IMR-90 (cell line): Measurements from ENCODE around the gene SMIM41. TPM values are rescaled to one million over a fixed set of nuclear protein-coding genes. Genes with fewer than 3 reads are reported as not detected.

Experiments
- ATAC-seq: fragments of 200-7000 bp; cut with Tn5 transposase; 2 replicates; pipeline ENCODE4 v1.9.1; 2020; ENCODE audit warnings: low read depth, mild to moderate bottlenecking, moderate library complexity
- BruUV-seq: library from RNA; stranded (reverse); fragments of 400-500 nt; replicated peaks from 2 replicates; lab custom pipeline; 2021; lab: Mats Ljungman, UMichigan
- CTCF ChIA-PET: fragments of 300-600 bp; formaldehyde crosslinking; extraction: SDS; loops from one replicate; lab custom pipeline; 2021; ENCODE audit warnings: antibody characterized with exemption; lab: Yijun Ruan, JAX
- POLR2A ChIA-PET: fragments of 300-600 bp; sonication (Branson Sonifier 250); formaldehyde crosslinking; loops from one replicate; lab custom pipeline; 2022; ENCODE audit warnings: antibody characterized with exemption; ENCODE audit not compliant: unreplicated experiment; lab: Charles Lee
- DNase-seq: peaks from one replicate; pipeline ENCODE4 v3.0.0; 2013
- H2AFZ ChIP-seq: replicated peaks from 2 replicates; pipeline ENCODE3; 2013; ENCODE audit warnings: low read length, mild to moderate bottlenecking; ENCODE audit not compliant: poor library complexity
- H2AK5ac ChIP-seq: 2 replicates; pipeline ENCODE4 v1.6.1; 2013; ENCODE audit warnings: low read depth, low read length, inconsistent platforms
- H2AK9ac ChIP-seq: replicated peaks from 2 replicates; pipeline ENCODE3; 2013; ENCODE audit warnings: mild to moderate bottlenecking, low read depth, low read length, moderate library complexity; ENCODE audit not compliant: poor library complexity
- H2BK120ac ChIP-seq: 2 replicates; pipeline ENCODE4 v1.6.1; 2013; ENCODE audit warnings: low read depth, low read length, inconsistent platforms
- H2BK15ac ChIP-seq: 3 replicates; pipeline ENCODE4 v1.6.1; 2013; ENCODE audit warnings: low read depth, low read length, inconsistent platforms
- H2BK20ac ChIP-seq: 2 replicates; pipeline ENCODE4 v1.6.1; 2013; ENCODE audit warnings: low read depth, mild to moderate bottlenecking, inconsistent platforms, low read length, moderate library complexity
- H2BK5ac ChIP-seq: 2 replicates; pipeline ENCODE4 v1.6.1; 2013; ENCODE audit warnings: mild to moderate bottlenecking, low read depth, low read length, inconsistent platforms; ENCODE audit not compliant: poor library complexity, severe bottlenecking
- H3K14ac ChIP-seq: replicated peaks from 2 replicates; pipeline ENCODE4 v1.6.1; 2013; ENCODE audit warnings: low read depth, low read length, inconsistent platforms
- H3K18ac ChIP-seq: 2 replicates; pipeline ENCODE4 v1.6.1; 2013; ENCODE audit warnings: low read depth, low read length, control low read depth
- H3K23ac ChIP-seq: 2 replicates; pipeline ENCODE4 v1.6.1; 2013; ENCODE audit warnings: low read depth, low read length, inconsistent platforms
- H3K27ac ChIP-seq: 2 replicates; pipeline ENCODE4 v1.5.1; 2013; ENCODE audit warnings: mild to moderate bottlenecking, control low read depth, low read length; ENCODE audit not compliant: insufficient read depth
- H3K27me3 ChIP-seq: 2 replicates; pipeline ENCODE4 v1.6.1; 2013; ENCODE audit warnings: low read length; ENCODE audit not compliant: control insufficient read depth, insufficient read depth
- H3K36me3 ChIP-seq: 2 replicates; pipeline ENCODE4 v1.6.1; 2013; ENCODE audit warnings: low read length, mixed read lengths; ENCODE audit not compliant: control insufficient read depth, insufficient read depth
- H3K4ac ChIP-seq: 2 replicates; pipeline ENCODE4 v1.6.1; 2013; ENCODE audit warnings: low read depth, low read length, inconsistent platforms
- H3K4me1 ChIP-seq: 2 replicates; pipeline ENCODE4 v1.6.1; 2013; ENCODE audit warnings: low read length, mixed read lengths; ENCODE audit not compliant: control insufficient read depth, insufficient read depth
- H3K4me2 ChIP-seq: 2 replicates; pipeline ENCODE4 v1.6.1; 2013; ENCODE audit warnings: low read depth, mild to moderate bottlenecking, control low read depth, low read length, moderate library complexity
- H3K4me3 ChIP-seq: 2 replicates; pipeline ENCODE4 v1.5.1; 2013; ENCODE audit warnings: low read depth, mild to moderate bottlenecking, control low read depth, low read length, moderate library complexity; ENCODE audit not compliant: insufficient read depth
- H3K56ac ChIP-seq: 2 replicates; pipeline ENCODE4 v1.6.1; 2013; ENCODE audit warnings: low read length, inconsistent platforms; ENCODE audit not compliant: insufficient read depth; ENCODE audit errors: extremely low read depth
- H3K79me1 ChIP-seq, 2 experiments: 2 replicates each; pipeline ENCODE4 v1.6.1; 2013; ENCODE audit warnings: low read length in 2 of 2, inconsistent platforms in 1 of 2, low read depth in 1 of 2
- H3K9ac ChIP-seq: 2 replicates; pipeline ENCODE4 v1.6.1; 2013; ENCODE audit warnings: low read depth, low read length, control low read depth
- H3K9me1 ChIP-seq: 2 replicates; pipeline ENCODE4 v1.6.1; 2013; ENCODE audit warnings: low read length, inconsistent platforms; ENCODE audit not compliant: insufficient read depth
- H3K9me3 ChIP-seq: 2 replicates; pipeline ENCODE4 v1.6.1; 2013; ENCODE audit warnings: low read length; ENCODE audit not compliant: control insufficient read depth, insufficient read depth
- H4K20me1 ChIP-seq: 2 replicates; pipeline ENCODE4 v1.6.1; 2013; ENCODE audit warnings: low read length, inconsistent platforms; ENCODE audit not compliant: insufficient read depth
- H4K5ac ChIP-seq: 2 replicates; pipeline ENCODE4 v1.6.1; 2013; ENCODE audit warnings: mild to moderate bottlenecking, low read depth, low read length, control low read depth
- H4K8ac ChIP-seq, 2 experiments: 2 replicates each; pipeline ENCODE4 v1.6.1; 2013; ENCODE audit warnings: low read depth in 2 of 2, low read length in 2 of 2, control low read depth in 1 of 2, inconsistent platforms in 1 of 2
- H4K91ac ChIP-seq: 2 replicates; pipeline ENCODE4 v1.6.1; 2013; ENCODE audit warnings: low read depth, low read length, inconsistent platforms; ENCODE audit not compliant: insufficient read depth
- BHLHE40 ChIP-seq: fragments of 150-350 bp; IDR thresholded peaks from 2 replicates; pipeline ENCODE4 v1.6.1; 2016; ENCODE audit warnings: mild to moderate bottlenecking, low read depth, low read length
- CEBPB ChIP-seq: IDR thresholded peaks from 2 replicates; pipeline ENCODE4 v1.6.1; 2012; ENCODE audit warnings: low read depth, low read length, improper control_type of control experiment
- CTCF ChIP-seq: conservative IDR thresholded peaks from 2 replicates; pipeline ENCODE4 v1.5.1; 2012; ENCODE audit warnings: mild to moderate bottlenecking, low read depth, low read length, improper control_type of control experiment
- MAFK ChIP-seq: IDR thresholded peaks from 2 replicates; pipeline ENCODE4 v1.6.1; 2012; ENCODE audit warnings: low read depth, low read length, improper control_type of control experiment
- MXI1 ChIP-seq: IDR thresholded peaks from 2 replicates; pipeline ENCODE4 v1.6.1; 2012; ENCODE audit warnings: low read depth, mild to moderate bottlenecking, low read length, moderate library complexity, borderline replicate concordance
- NFE2L2 ChIP-seq: fragments of 150-350 bp; IDR thresholded peaks from 2 replicates; pipeline ENCODE4 v1.6.1; 2016; ENCODE audit warnings: low read depth, mild to moderate bottlenecking, low read length
- POLR2A ChIP-seq: IDR thresholded peaks from 2 replicates; pipeline ENCODE4 v1.6.1; 2012; ENCODE audit warnings: mild to moderate bottlenecking, low read depth, low read length
- RAD21 ChIP-seq: IDR thresholded peaks from 2 replicates; pipeline ENCODE4 v1.6.1; 2012; ENCODE audit warnings: low read length, improper control_type of control experiment
- RCOR1 ChIP-seq: IDR thresholded peaks from 2 replicates; pipeline ENCODE4 v1.6.1; 2012; ENCODE audit warnings: mild to moderate bottlenecking, low read length, improper control_type of control experiment; ENCODE audit not compliant: insufficient replicate concordance
- SMC3 ChIP-seq: fragments of 150-350 bp; IDR thresholded peaks from 2 replicates; pipeline ENCODE4 v1.6.1; 2016; ENCODE audit warnings: low read depth, mild to moderate bottlenecking, antibody characterized with exemption, low read length, moderate library complexity
- WGBS, 2 experiments: methylation state at CpG; one replicate each; pipeline versions ENCODE4 v1.1.5 to v1.1.7; 2013; ENCODE audit warnings: missing lambda C conversion rate in 2 of 2; ENCODE audit not compliant: insufficient read length in 1 of 2; ENCODE audit errors: extremely low coverage in 2 of 2; 5-methylcytosine and 5-hydroxymethylcytosine counted together
- dilution Hi-C: fragments of 300-500 bp; cut with HindIII; formaldehyde crosslinking; loops from one replicate; pipeline ENCODE4 v1.14.3; 2018; ENCODE audit warnings: low sequenced_read_pairs; ENCODE audit not compliant: unreplicated experiment
- in situ Hi-C: fragments of 300-500 bp; cut with MboI; formaldehyde crosslinking; loops from 3 replicates; pipeline ENCODE4 v1.14.3; 2019; ENCODE audit warnings: low sequenced_read_pairs, inconsistent platforms, mixed read lengths
- intact Hi-C: fragments of 100-400 bp; cut with micrococcal nuclease; formaldehyde crosslinking; loops from 2 replicates; pipeline ENCODE4 v1.10.0; 2022
- polyA plus RNA-seq, 3 experiments: library from polyadenylated mRNA; depleted of rRNA; stranded (reverse); fragments of >200 nt; gene quantifications; 2 replicates each; pipeline ENCODE4 v1.2.3, GENCODE V29; 2012; ENCODE audit warnings: low replicate concordance in 1 of 3
- total RNA-seq: library from RNA; depleted of rRNA; stranded (reverse); fragments of >200 nt; gene quantifications from 2 replicates; pipeline ENCODE4 v1.2.3, GENCODE V29; 2012
- TF ChIP-seq, protein P1 (sequence below): fragments of 150-350 bp; IDR thresholded peaks from 2 replicates; pipeline ENCODE4 v1.6.1; 2016; ENCODE audit warnings: low read depth, mild to moderate bottlenecking, low read length, moderate library complexity, borderline replicate concordance
- TF ChIP-seq, protein P2 (sequence below): fragments of 150-350 bp; IDR thresholded peaks from 2 replicates; pipeline ENCODE4 v1.6.1; 2017; ENCODE audit warnings: mild to moderate bottlenecking, antibody characterized with exemption, low read length, low read depth

The SMIM41 gene
- total and polyA plus RNA-seq, 2 of the 4 experiments (the other 2 are of a cell fraction) = not detected

- no peak for TF ChIP-seq MXI1
Measured at GRCh38 chr12:52084491-52085231, 5.2 kb downstream of the SMIM41 start (continued).

DNA sequence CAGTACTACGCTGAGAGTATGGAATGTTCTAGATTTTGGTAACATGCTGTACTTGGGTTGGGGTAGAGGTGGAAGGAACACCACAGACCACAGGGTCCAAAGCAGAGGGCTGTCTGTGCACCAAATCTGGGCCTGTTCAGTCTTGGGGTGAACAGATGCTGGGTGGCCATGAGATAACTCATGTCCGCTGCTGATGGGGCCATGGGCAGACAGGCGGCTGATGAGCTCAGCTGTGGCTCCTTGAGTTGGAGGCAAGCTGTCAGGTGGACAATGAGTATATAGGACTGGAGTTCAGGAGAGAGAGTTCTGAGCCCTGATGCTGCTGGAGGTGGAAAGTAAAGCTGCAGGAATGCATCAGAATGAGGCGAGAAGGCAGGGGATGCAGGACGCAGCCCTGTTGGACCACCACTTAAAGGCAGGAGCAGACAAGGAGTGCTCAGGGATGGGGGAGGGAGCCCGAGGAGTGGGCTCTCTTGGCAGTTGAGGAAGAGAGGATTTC lies 6.2 kb downstream of the SMIM41 start:
- ChIA-PET POLR2A (no interaction called here), CTCF (interaction anchor here (5.5 kb wide), 1 partner anchor 60 kb away, joined by 36 read pairs; no protein-coding TSS in a partner anchor)
- intact Hi-C loops (no loop called here), dilution Hi-C loops (no loop called here), in situ Hi-C loops (no loop called here)
- H3K56ac ChIP-seq = no peak overlapping the region
- H3K4me3 ChIP-seq = no peak overlapping the region
- H3K9me1 ChIP-seq = no peaks in the 10 kb centered on the region
- no peak overlapping the region for H3K14ac ChIP-seq
- H3K27ac ChIP-seq = no peak overlapping the region
- no peak overlapping the region for H4K8ac ChIP-seq
- no peak overlapping the region for H3K23ac ChIP-seq
- no peak overlapping the region for H2BK120ac ChIP-seq
- peaks cover 3% of the 10 kb centered on the region for H3K27me3 ChIP-seq
- H4K91ac ChIP-seq = no peak overlapping the region
- no peak overlapping the region for H3K9ac ChIP-seq
- ATAC-seq = no peak
- no peak overlapping the region for H3K4me2 ChIP-seq
- no peak overlapping the region; the same call in 1 of the 2 replicates for H2AK5ac ChIP-seq
- H3K79me1 ChIP-seq = peaks cover 0 to 10% of the 10 kb centered on the region in 2 experiments; a peak in 1 of 4 replicates
- peaks cover 13% of the 10 kb centered on the region for H4K20me1 ChIP-seq
- no peak overlapping the region for H2BK20ac ChIP-seq
- 90% methylated on average over 3 of the region's 6 CpGs; no CpG with 5 or more reads in 1 of the 2 experiments for WGBS, 2 experiments
- no peak overlapping the region for H2AK9ac ChIP-seq
- BruUV-seq = no TSS peak
- H3K18ac ChIP-seq = no peak overlapping the region
- no peak for DNase-seq
- H2BK5ac ChIP-seq = no peak overlapping the region
- no peak overlapping the region for H2AFZ ChIP-seq
- H4K5ac ChIP-seq = no peak overlapping the region
- peaks cover 24% of the 10 kb centered on the region for H3K4me1 ChIP-seq
- H3K4ac ChIP-seq = no peak overlapping the region
- H3K9me3 ChIP-seq = no peaks in the 10 kb centered on the region
- H2BK15ac ChIP-seq = no peak overlapping the region
- H3K36me3 ChIP-seq = no peaks in the 10 kb centered on the region
- TF ChIP-seq, protein P1, sequence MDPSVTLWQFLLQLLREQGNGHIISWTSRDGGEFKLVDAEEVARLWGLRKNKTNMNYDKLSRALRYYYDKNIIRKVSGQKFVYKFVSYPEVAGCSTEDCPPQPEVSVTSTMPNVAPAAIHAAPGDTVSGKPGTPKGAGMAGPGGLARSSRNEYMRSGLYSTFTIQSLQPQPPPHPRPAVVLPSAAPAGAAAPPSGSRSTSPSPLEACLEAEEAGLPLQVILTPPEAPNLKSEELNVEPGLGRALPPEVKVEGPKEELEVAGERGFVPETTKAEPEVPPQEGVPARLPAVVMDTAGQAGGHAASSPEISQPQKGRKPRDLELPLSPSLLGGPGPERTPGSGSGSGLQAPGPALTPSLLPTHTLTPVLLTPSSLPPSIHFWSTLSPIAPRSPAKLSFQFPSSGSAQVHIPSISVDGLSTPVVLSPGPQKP = no peak
- TF ChIP-seq RCOR1 (no peak), CTCF (no peak), MAFK (no peak), SMC3 (no peak), RAD21 (no peak), CEBPB (no peak), NFE2L2 (no peak), MXI1 (no peak), BHLHE40 (no peak), POLR2A (no peak)
- TF ChIP-seq, protein P2, sequence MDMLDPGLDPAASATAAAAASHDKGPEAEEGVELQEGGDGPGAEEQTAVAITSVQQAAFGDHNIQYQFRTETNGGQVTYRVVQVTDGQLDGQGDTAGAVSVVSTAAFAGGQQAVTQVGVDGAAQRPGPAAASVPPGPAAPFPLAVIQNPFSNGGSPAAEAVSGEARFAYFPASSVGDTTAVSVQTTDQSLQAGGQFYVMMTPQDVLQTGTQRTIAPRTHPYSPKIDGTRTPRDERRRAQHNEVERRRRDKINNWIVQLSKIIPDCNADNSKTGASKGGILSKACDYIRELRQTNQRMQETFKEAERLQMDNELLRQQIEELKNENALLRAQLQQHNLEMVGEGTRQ = no peak
